Mesendoderm (in vitro differentiated cells): ENCODE results near the gene IGSF9.

ENCODE experiments used
- DNase-seq: peaks from one replicate; pipeline ENCODE4 v3.0.0; 2013
- H2AK5ac ChIP-seq: 2 replicates; pipeline ENCODE4 v1.6.1; 2013; ENCODE audit warnings: low read length, inconsistent platforms
- H2BK120ac ChIP-seq: 2 replicates; pipeline ENCODE4 v1.6.1; 2013; ENCODE audit warnings: low read depth, mild to moderate bottlenecking, low read length, moderate library complexity, mixed read lengths
- H2BK15ac ChIP-seq: replicated peaks from 2 replicates; pipeline ENCODE4 v1.6.1; 2013; ENCODE audit warnings: low read depth, mild to moderate bottlenecking, moderate library complexity
- H2BK5ac ChIP-seq: 2 replicates; pipeline ENCODE4 v1.6.1; 2013; ENCODE audit warnings: low read length, inconsistent platforms
- H3K18ac ChIP-seq: 2 replicates; pipeline ENCODE4 v1.6.1; 2013; ENCODE audit warnings: mild to moderate bottlenecking, low read length, mixed read lengths
- H3K23ac ChIP-seq: one replicate; pipeline ENCODE4 v1.6.1; 2013; ENCODE audit warnings: low read length
- H3K27ac ChIP-seq: 2 replicates; pipeline ENCODE4 v1.5.1; 2013; ENCODE audit warnings: low read depth, mild to moderate bottlenecking, inconsistent platforms, low read length, moderate library complexity
- H3K27me3 ChIP-seq: 2 replicates; pipeline ENCODE4 v1.6.1; 2013; ENCODE audit warnings: low read length, control low read depth, mild to moderate bottlenecking, inconsistent platforms; ENCODE audit not compliant: insufficient read depth, poor library complexity
- H3K36me3 ChIP-seq: 2 replicates; pipeline ENCODE4 v1.6.1; 2013; ENCODE audit warnings: low read length, inconsistent platforms; ENCODE audit not compliant: control insufficient read depth, insufficient read depth
- H3K4ac ChIP-seq: one replicate; pipeline ENCODE4 v1.6.1; 2013; ENCODE audit warnings: low read depth, mild to moderate bottlenecking, low read length, moderate library complexity
- H3K4me1 ChIP-seq: 2 replicates; pipeline ENCODE4 v1.6.1; 2013; ENCODE audit warnings: low read depth, low read length, inconsistent platforms; ENCODE audit not compliant: control insufficient read depth
- H3K4me2 ChIP-seq: 2 replicates; pipeline ENCODE4 v1.6.1; 2013; ENCODE audit warnings: low read length
- H3K4me3 ChIP-seq: 2 replicates; pipeline ENCODE4 v1.5.1; 2013; ENCODE audit warnings: mild to moderate bottlenecking, low read length
- H3K56ac ChIP-seq: one replicate; pipeline ENCODE4 v1.6.1; 2013; ENCODE audit warnings: low read length
- H3K79me1 ChIP-seq: 2 replicates; pipeline ENCODE4 v1.6.1; 2013; ENCODE audit warnings: low read length, inconsistent platforms
- H3K79me2 ChIP-seq: 2 replicates; pipeline ENCODE4 v1.6.1; 2013; ENCODE audit warnings: mild to moderate bottlenecking, low read length; ENCODE audit not compliant: control insufficient read depth, insufficient read depth
- H3K9ac ChIP-seq: 2 replicates; pipeline ENCODE4 v1.6.1; 2013; ENCODE audit warnings: low read length, inconsistent platforms
- H4K5ac ChIP-seq: one replicate; pipeline ENCODE4 v1.6.1; 2013; ENCODE audit warnings: low read length
- H4K8ac ChIP-seq: one replicate; pipeline ENCODE4 v1.6.1; 2013; ENCODE audit warnings: low read depth, mild to moderate bottlenecking, control low read depth, low read length, moderate library complexity
- WGBS: extraction: QIAGEN DNeasy Blood & Tissue Kit; methylation state at CpG from one replicate; pipeline ENCODE4 v1.1.7; 2013; ENCODE audit warnings: low lambda C conversion rate, missing lambda C conversion rate; ENCODE audit not compliant: insufficient coverage; ENCODE audit errors: extremely low coverage; 5-methylcytosine and 5-hydroxymethylcytosine counted together

The IGSF9 gene

GRCh38 chr1:159990005-159990404 lies 44.6 kb upstream of the IGSF9 start:
- Histone ChIP-seq H2AK5ac (no peak overlapping the region), H3K36me3 (no peaks in the 10 kb centered on the region), H3K9ac (no peak overlapping the region), H2BK15ac (no peak overlapping the region), H3K23ac (no peak overlapping the region), H3K18ac (no peak overlapping the region), H4K8ac (no peak overlapping the region), H4K5ac (no peak overlapping the region), H3K56ac (no peak overlapping the region), H3K79me1 (no peaks in the 10 kb centered on the region), H3K27ac (no peak overlapping the region), H3K79me2 (no peaks in the 10 kb centered on the region), H2BK120ac (no peak overlapping the region), H3K4me2 (no peak overlapping the region), H3K4me1 (no peaks in the 10 kb centered on the region), H3K27me3 (no peaks in the 10 kb centered on the region), H3K4me3 (no peak overlapping the region), H2BK5ac (no peak overlapping the region), H3K4ac (no peak overlapping the region)
- WGBS: no CpG with 5 or more reads among the region's 5 CpGs
- DNase-seq: no peak

DNA sequence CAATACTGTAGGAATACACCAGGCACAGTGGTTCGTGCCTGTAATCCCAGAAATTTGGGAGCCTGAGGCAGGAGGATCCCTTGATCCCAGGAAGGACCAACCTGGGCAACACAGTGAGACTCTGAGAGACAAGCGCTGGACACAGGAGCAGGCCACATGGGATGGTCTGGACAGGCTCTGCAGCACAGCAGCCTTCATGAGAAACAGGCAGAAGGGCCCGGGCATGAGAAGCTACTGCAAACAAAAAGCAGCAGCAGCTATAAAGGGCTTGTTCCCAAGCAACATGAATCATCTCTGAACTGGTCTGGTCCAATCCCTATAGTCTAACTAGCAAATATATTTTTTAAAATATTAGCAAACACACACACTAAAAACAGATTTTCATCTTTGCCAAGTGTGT lies 44.2 kb upstream of the IGSF9 start:
- H3K27me3 ChIP-seq: no peaks in the 10 kb centered on the region

DNA sequence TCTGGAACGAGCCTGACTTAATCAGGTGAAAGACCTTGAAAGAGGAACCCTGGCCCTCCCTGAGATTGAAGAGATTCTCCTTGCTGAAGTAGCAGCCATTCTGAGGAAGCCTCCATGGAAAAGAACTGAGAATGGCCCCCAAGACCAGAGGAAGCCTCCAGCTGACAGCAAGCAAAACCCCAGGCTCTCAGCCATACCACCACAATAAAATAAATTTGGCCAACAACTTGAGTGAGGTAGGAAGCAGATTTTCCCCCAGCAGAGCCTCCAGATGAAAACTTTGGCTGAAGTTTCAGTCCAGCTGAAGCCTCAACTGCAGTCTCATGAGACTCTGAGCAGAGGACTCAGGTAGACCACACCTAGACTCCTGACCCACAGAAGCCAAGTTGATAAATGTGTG lies 42.6 kb upstream of the IGSF9 start:
- H3K27me3 ChIP-seq: no peaks in the 10 kb centered on the region
- H2AK5ac ChIP-seq: no peak overlapping the region
- no peak overlapping the region for H2BK120ac ChIP-seq
- no peak for DNase-seq
- no peak overlapping the region for H4K8ac ChIP-seq
- H3K9ac ChIP-seq: no peak overlapping the region
- no peaks in the 10 kb centered on the region for H3K36me3 ChIP-seq
- WGBS: no CpG with 5 or more reads among the region's 1 CpG
- no peak overlapping the region for H3K4me2 ChIP-seq
- H4K5ac ChIP-seq: no peak overlapping the region
- no peaks in the 10 kb centered on the region for H3K4me1 ChIP-seq
- no peak overlapping the region for H3K4me3 ChIP-seq
- H3K79me2 ChIP-seq: no peaks in the 10 kb centered on the region
- H3K56ac ChIP-seq: no peak overlapping the region
- H3K18ac ChIP-seq: no peak overlapping the region
- H3K79me1 ChIP-seq: no peaks in the 10 kb centered on the region
- no peak overlapping the region for H2BK5ac ChIP-seq
- H2BK15ac ChIP-seq: no peak overlapping the region
- no peak overlapping the region for H3K4ac ChIP-seq
- no peak overlapping the region for H3K23ac ChIP-seq
- H3K27ac ChIP-seq: no peak overlapping the region

More for the DNA sequence above, 44.2 kb upstream of the IGSF9 start:
- Histone ChIP-seq H4K8ac (no peak overlapping the region), H2BK120ac (no peak overlapping the region), H2AK5ac (no peak overlapping the region), H3K56ac (no peak overlapping the region), H3K4me1 (no peaks in the 10 kb centered on the region), H3K9ac (no peak overlapping the region), H3K27ac (no peak overlapping the region), H3K18ac (no peak overlapping the region), H3K79me2 (no peaks in the 10 kb centered on the region), H2BK15ac (no peak overlapping the region), H3K79me1 (no peaks in the 10 kb centered on the region), H3K4ac (no peak overlapping the region), H3K23ac (no peak overlapping the region), H4K5ac (no peak overlapping the region), H3K4me2 (no peak overlapping the region), H2BK5ac (no peak overlapping the region), H3K4me3 (no peak overlapping the region), H3K36me3 (no peaks in the 10 kb centered on the region)
- no peak for DNase-seq
- no CpG with 5 or more reads among the region's 3 CpGs for WGBS

- Histone ChIP-seq H2BK5ac (no peak overlapping the region), H3K27ac (no peak overlapping the region), H3K18ac (no peak overlapping the region), H3K4me2 (no peak overlapping the region), H3K79me2 (no peaks in the 10 kb centered on the region), H3K27me3 (no peaks in the 10 kb centered on the region), H4K5ac (no peak overlapping the region), H4K8ac (no peak overlapping the region), H2AK5ac (no peak overlapping the region), H3K36me3 (no peaks in the 10 kb centered on the region), H3K9ac (no peak overlapping the region), H3K56ac (no peak overlapping the region), H2BK120ac (no peak overlapping the region), H3K4me1 (no peaks in the 10 kb centered on the region), H3K4me3 (no peak overlapping the region), H3K79me1 (no peaks in the 10 kb centered on the region), H3K23ac (no peak overlapping the region), H3K4ac (no peak overlapping the region), H2BK15ac (no peak overlapping the region)
- no CpG with 5 or more reads among the region's 4 CpGs for WGBS
- DNase-seq: no peak
These were observed 41.8 kb upstream of the IGSF9 start for GRCh38 chr1:159987186-159987585.

GRCh38 chr1:159986531-159986930 lies 41.1 kb upstream of the IGSF9 start:
- WGBS: no CpG with 5 or more reads among the region's 1 CpG
- Histone ChIP-seq H3K23ac (no peak overlapping the region), H2BK5ac (no peak overlapping the region), H3K9ac (no peak overlapping the region), H3K27ac (no peak overlapping the region), H3K4me1 (no peaks in the 10 kb centered on the region), H2BK120ac (no peak overlapping the region), H2AK5ac (no peak overlapping the region), H3K4me3 (no peak overlapping the region), H3K27me3 (no peaks in the 10 kb centered on the region), H3K79me2 (no peaks in the 10 kb centered on the region), H3K4ac (no peak overlapping the region), H3K36me3 (no peaks in the 10 kb centered on the region), H3K79me1 (no peaks in the 10 kb centered on the region), H2BK15ac (no peak overlapping the region), H3K56ac (no peak overlapping the region), H4K5ac (no peak overlapping the region), H3K18ac (no peak overlapping the region), H4K8ac (no peak overlapping the region), H3K4me2 (no peak overlapping the region)
- DNase-seq: no peak

- H3K4me2 ChIP-seq: no peak overlapping the region
- no peak overlapping the region for H2BK120ac ChIP-seq
- no peaks in the 10 kb centered on the region for H3K79me1 ChIP-seq
- no peak overlapping the region for H2BK15ac ChIP-seq
- no peak overlapping the region for H2BK5ac ChIP-seq
- DNase-seq: no peak
- no peaks in the 10 kb centered on the region for H3K4me1 ChIP-seq
- H3K23ac ChIP-seq: no peak overlapping the region
- no CpG with 5 or more reads among the region's 2 CpGs for WGBS
- H3K36me3 ChIP-seq: no peaks in the 10 kb centered on the region
- no peak overlapping the region for H3K27ac ChIP-seq
- no peak overlapping the region for H3K56ac ChIP-seq
- no peaks in the 10 kb centered on the region for H3K79me2 ChIP-seq
- no peak overlapping the region for H4K5ac ChIP-seq
- H3K9ac ChIP-seq: no peak overlapping the region
- H3K4me3 ChIP-seq: no peak overlapping the region
- no peak overlapping the region for H3K18ac ChIP-seq
- no peak overlapping the region for H2AK5ac ChIP-seq
- no peak overlapping the region for H4K8ac ChIP-seq
- H3K27me3 ChIP-seq: no peaks in the 10 kb centered on the region
- H3K4ac ChIP-seq: no peak overlapping the region
These were observed 40.7 kb upstream of the IGSF9 start for GRCh38 chr1:159986093-159986492.
